Kidney epithelial cell (primary cell): ENCODE measurements around the gene SIX3. TPM values are rescaled to one million over a fixed set of nuclear protein-coding genes. Genes with fewer than 3 reads are reported as not detected.

Source experiments
- DNase-seq: peaks from one replicate; pipeline ENCODE4 v3.0.0-alpha.2; 2010; ENCODE audit warnings: low read depth
- H3K27me3 ChIP-seq: 2 replicates; pipeline ENCODE4 v1.6.0; 2011; ENCODE audit warnings: low read length; ENCODE audit not compliant: control insufficient read depth, insufficient read depth
- H3K36me3 ChIP-seq: 2 replicates; pipeline ENCODE4 v1.5.1; 2011; ENCODE audit warnings: low read length; ENCODE audit not compliant: control insufficient read depth, insufficient read depth
- H3K4me3 ChIP-seq: 2 replicates; pipeline ENCODE4 v1.5.1; 2011; ENCODE audit warnings: low read depth, mild to moderate bottlenecking, control low read depth, low read length
- total RNA-seq: library from RNA; depleted of rRNA; stranded (reverse); fragments of >200 nt; gene quantifications from 2 replicates; pipeline ENCODE4 v1.2.3, GENCODE V29; 2015
- TF ChIP-seq, protein P1 (sequence below): IDR thresholded peaks from 2 replicates; pipeline ENCODE4 v1.5.1; 2011; ENCODE audit warnings: mild to moderate bottlenecking, moderate library complexity, low read length, control low read depth, inconsistent platforms; ENCODE audit not compliant: insufficient read depth, poor library complexity, severe bottlenecking

The SIX3 gene
- total RNA-seq, 1 donor from 2014 or later, result not detected

GRCh38 chr2:44939106-44940048 is 2.1 kb upstream of the SIX3 start:
- H3K4me3 ChIP-seq, result no peak overlapping the region

DNA sequence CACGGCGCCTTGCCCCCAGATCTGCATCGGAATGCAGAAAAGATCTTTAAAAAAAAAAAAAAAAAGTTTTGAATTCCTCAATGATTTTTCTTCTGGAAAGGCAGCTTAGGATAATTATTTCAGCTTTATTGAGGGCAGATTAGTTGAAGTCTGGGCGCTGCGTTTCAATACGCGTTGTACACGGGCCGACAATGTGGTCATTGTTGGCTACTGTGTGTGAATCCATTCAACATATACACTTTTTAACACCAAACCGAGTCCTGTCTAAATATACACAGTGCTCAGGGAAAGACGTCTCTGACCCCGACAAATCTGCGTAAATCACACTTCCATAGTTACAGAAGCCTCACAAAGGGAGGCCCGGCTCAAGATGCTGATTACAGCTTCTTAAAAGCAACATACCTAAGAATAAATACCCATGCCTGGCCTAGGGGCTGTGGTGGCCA is 1.4 kb upstream of the SIX3 start:
- DNase-seq, result no peak
- no peak overlapping the region for H3K4me3 ChIP-seq
- peaks cover 98% of the 10 kb centered on the region for H3K27me3 ChIP-seq
- no peaks in the 10 kb centered on the region for H3K36me3 ChIP-seq
- TF ChIP-seq, protein P1, sequence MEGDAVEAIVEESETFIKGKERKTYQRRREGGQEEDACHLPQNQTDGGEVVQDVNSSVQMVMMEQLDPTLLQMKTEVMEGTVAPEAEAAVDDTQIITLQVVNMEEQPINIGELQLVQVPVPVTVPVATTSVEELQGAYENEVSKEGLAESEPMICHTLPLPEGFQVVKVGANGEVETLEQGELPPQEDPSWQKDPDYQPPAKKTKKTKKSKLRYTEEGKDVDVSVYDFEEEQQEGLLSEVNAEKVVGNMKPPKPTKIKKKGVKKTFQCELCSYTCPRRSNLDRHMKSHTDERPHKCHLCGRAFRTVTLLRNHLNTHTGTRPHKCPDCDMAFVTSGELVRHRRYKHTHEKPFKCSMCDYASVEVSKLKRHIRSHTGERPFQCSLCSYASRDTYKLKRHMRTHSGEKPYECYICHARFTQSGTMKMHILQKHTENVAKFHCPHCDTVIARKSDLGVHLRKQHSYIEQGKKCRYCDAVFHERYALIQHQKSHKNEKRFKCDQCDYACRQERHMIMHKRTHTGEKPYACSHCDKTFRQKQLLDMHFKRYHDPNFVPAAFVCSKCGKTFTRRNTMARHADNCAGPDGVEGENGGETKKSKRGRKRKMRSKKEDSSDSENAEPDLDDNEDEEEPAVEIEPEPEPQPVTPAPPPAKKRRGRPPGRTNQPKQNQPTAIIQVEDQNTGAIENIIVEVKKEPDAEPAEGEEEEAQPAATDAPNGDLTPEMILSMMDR, result no peak

More at GRCh38 chr2:44939106-44940048, 2.1 kb upstream of the SIX3 start:
- Histone ChIP-seq H3K27me3 (peaks cover 98% of the 10 kb centered on the region), H3K36me3 (no peaks in the 10 kb centered on the region)
- no peak for DNase-seq
- TF ChIP-seq, protein P1, result no peak

GRCh38 chr2:44940732-44941464 is 604 bp upstream of the SIX3 start:
- H3K27me3 ChIP-seq, result peaks cover 93% of the 10 kb centered on the region
- DNase-seq, result no peak
- no peak overlapping the region for H3K4me3 ChIP-seq
- H3K36me3 ChIP-seq, result no peaks in the 10 kb centered on the region
- TF ChIP-seq, protein P1, result no peak

DNA sequence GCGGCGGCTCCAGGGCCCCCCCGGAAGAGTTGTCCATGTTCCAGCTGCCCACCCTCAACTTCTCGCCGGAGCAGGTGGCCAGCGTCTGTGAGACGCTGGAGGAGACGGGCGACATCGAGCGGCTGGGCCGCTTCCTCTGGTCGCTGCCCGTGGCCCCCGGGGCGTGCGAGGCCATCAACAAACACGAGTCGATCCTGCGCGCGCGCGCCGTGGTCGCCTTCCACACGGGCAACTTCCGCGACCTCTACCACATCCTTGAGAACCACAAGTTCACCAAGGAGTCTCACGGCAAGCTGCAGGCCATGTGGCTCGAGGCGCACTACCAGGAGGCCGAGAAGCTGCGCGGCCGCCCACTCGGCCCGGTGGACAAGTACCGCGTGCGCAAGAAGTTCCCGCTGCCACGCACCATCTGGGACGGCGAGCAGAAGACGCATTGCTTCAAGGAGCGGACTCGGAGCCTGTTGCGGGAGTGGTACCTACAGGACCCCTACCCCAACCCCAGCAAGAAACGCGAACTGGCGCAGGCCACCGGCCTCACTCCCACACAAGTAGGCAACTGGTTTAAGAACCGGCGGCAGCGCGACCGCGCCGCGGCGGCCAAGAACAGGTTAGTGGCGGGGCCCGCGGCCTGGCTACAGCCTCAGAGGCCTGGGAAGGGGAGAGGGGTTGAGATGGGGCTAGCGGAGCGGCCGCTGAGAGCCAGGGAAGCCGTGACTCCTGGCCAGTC is 965 bp downstream of the SIX3 start:
- no peak for DNase-seq
- peaks cover 92% of the 10 kb centered on the region for H3K27me3 ChIP-seq
- no peak overlapping the region for H3K4me3 ChIP-seq
- TF ChIP-seq, protein P1, result no peak
- H3K36me3 ChIP-seq, result no peaks in the 10 kb centered on the region

GRCh38 chr2:44943031-44943692 is 1.7 kb downstream of the SIX3 start:
- Histone ChIP-seq H3K36me3 (no peaks in the 10 kb centered on the region), H3K4me3 (no peak overlapping the region), H3K27me3 (peaks cover 90% of the 10 kb centered on the region)
- no peak for DNase-seq
- TF ChIP-seq, protein P1, result no peak
